ENCODE data around the gene ASMTL. TPM values are rescaled to one million over a fixed set of nuclear protein-coding genes. Genes with fewer than 3 reads are reported as not detected.
"Not testable (repeated sequence)": the region's sequence is repeated elsewhere in the genome, so short reads cannot be mapped to it uniquely, and the experiment has no call there.

ASMTL gene
- polyA plus RNA-seq (ENCODE audit: insufficient read length in 3 of 3): 10 to 100 TPM; 33.2 to 42.1 (median 37.6) TPM

GRCh38 chrX:1452516-1453394 lies at the start of gene ASMTL:
Gene ASMTL (minus strand): TSS chrX:1452909. CDS start chrX:1452840, 69 bp downstream.
- peak; percentile 96 to 97 (median 96) for DNase-seq (ENCODE audit: low read depth in 3 of 3, low spot score in 2 of 3)

- DNase-seq (ENCODE audit: low read depth in 3 of 3, low spot score in 2 of 3): no peak
Observed at GRCh38 chrX:1502241-1502640, 49.5 kb upstream of the ASMTL start.

GRCh38 chrX:1500701-1501624 lies 48.3 kb upstream of the ASMTL start:
- DNase-seq (ENCODE audit: low read depth in 3 of 3, low spot score in 2 of 3): no peak

- no peak for DNase-seq (ENCODE audit: low read depth in 3 of 3, low spot score in 2 of 3)
Observed at GRCh38 chrX:1496076-1496475, 43.4 kb upstream of the ASMTL start.

GRCh38 chrX:1493877-1494510 lies 41.3 kb upstream of the ASMTL start:
- DNase-seq (ENCODE audit: low read depth in 3 of 3, low spot score in 2 of 3): no peak

DNA sequence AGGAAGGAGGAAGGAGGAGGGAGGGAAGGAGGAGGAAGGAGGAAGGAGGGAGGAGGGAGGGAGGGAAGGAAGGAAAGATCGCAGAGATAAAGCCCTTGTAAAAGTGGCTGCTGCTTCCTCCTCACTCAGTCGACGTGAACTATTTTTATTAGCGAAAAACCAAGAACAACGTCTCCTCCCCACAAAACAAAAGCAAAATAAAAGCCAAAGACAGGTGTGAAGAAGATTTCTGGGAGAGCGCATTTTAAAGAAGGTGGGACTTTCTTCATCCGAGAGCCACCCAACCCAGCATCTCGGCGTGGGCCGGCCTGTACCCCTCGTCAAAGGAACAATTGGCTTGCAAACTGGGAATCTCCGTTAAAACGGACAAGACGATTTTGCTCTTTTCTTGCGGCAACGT lies 40.7 kb upstream of the ASMTL start:
- no peak for DNase-seq (ENCODE audit: low read depth in 3 of 3, low spot score in 2 of 3)

DNA sequence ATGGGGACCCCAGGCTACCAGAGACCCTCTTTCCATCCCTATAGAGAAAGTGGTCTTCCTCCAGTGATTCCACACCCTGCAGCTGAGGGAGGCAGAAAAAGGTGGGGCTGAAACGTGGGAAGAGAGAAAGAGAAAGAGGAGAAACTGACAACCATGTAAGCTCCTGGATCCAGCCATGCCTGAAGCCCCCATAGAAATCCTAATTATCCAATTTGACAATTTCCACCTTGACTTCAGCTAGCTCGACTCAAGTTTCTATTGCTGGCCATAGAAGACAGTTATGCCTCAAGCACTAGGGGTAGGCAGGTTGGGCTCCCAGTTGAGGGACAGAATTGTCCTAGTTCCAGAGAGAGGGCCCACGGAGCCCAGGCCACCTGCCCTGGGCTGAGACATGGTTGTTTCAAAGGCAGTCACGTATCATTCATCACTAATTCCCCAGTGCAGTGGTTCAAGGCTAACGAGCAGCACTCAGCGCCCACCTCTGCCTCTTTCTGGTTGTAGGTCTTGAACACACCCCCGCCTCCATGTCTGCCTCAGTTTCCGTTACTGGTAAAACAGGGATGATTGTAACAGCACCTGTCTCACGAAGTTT lies 39.8 kb upstream of the ASMTL start:
- DNase-seq (ENCODE audit: low read depth in 3 of 3, low spot score in 2 of 3): no peak

DNA sequence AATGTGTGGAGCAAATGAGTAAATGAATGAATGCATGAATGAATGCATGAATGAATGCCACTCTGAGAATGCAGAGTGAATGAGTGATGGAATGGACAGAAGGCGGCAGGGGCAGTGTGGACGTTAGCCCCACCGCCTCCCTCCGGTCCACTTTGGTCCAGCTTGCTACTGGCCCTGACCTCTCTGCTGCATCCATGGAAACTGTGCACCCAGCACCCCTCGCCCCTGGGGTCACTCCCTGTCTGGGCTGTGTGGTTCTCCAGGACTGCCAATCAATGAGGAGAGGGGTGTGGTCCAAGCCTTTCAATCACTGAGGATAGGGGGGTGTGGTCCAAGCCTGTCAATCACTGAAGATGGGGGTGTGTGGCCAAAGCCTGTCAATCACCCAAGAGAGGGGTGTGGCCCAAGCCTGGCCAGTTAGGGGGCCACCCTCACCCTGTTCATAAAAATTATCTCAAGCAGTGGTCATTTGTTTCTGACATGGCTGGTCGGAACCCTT lies 39.2 kb upstream of the ASMTL start:
- no peak for DNase-seq (ENCODE audit: low read depth in 3 of 3, low spot score in 2 of 3)

GRCh38 chrX:1491248-1491647 lies 38.5 kb upstream of the ASMTL start:
- not testable (repeated sequence) for DNase-seq (ENCODE audit: low read depth in 3 of 3, low spot score in 2 of 3)

- not testable (repeated sequence) for DNase-seq (ENCODE audit: low read depth in 3 of 3, low spot score in 2 of 3)
Observed at GRCh38 chrX:1490723-1491122, 38.0 kb upstream of the ASMTL start.

DNA sequence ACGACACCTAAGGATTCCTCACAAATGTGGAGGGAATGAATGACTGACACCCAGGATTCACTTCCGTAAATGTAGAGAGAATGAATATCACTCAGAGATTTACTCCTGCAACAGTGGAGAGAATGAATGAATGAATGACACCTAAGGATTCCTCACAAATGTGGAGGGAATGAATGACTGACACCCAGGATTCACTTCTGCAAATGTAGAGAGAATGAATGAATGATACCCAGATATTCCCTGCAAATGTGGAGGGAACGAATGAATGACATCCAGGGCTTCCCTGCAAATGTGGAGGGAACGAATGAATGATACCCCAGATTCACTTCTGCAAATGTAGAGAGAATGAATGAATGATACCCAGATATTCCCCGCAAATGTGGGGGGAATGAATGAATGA lies 36.6 kb upstream of the ASMTL start:
- DNase-seq (ENCODE audit: low read depth in 3 of 3, low spot score in 2 of 3): not testable (repeated sequence)

GRCh38 chrX:1488745-1489144 lies 36.0 kb upstream of the ASMTL start:
- no peak for DNase-seq (ENCODE audit: low read depth in 3 of 3, low spot score in 2 of 3)

DNA sequence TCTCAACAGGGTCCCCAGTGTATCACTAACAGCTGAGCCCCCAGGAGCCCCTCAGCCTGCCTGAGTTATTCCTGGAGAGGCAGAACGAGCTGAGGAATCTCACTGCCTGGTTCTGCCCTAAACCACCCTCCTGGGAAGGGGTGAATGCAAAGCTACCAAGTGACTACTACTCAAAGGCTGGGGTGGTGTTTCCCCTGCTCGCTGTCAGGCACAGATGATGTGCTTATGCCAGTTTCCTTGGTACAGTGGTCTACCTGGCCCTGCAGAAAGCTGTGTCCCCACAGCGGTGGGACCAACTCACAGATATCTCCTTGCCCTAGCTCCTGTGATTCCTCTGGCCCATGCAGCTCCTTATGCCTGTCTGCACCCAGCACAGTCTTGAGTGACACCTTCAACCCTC lies 35.4 kb upstream of the ASMTL start:
- no peak for DNase-seq (ENCODE audit: low read depth in 3 of 3, low spot score in 2 of 3)

DNA sequence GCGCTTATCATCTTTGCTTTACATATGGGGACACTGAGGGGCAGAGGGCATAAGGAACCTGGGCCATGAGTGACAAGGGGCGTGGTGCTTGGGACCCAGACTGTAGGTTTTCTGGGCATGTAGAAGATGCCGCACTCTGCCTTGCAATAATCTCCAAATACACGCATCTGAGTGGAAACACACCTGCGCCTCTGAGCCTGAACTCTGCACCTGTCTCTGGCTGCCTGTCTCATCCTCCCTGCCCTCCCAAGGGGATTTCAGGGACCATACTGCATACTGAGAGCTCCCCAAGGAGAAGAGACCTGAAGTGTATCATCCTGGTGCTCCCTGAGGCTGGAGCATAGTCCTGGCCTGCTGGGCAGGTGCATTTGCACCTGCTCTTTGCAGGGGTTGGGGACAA lies 34.7 kb upstream of the ASMTL start:
- DNase-seq (ENCODE audit: low read depth in 3 of 3, low spot score in 2 of 3): no peak

GRCh38 chrX:1486749-1487361 lies 34.1 kb upstream of the ASMTL start:
- DNase-seq (ENCODE audit: low read depth in 3 of 3, low spot score in 2 of 3): no peak

DNA sequence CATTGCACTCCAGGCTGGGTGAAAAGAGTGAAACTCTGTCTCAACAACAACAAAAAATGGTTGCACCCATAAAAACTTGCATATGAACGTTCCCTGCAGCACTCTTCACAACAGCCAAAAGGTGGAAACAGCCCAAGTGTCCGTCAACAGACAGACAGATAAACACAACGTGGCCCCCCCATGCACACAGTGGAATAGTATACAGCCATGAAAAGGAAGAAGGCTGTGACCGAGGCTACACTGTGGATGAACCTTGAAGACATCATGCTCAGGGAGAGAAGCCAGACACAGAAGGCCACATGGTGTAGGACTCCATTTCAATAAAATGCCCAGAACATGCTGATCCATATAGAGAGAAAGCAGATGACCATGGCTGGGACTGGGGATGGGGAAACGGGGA lies 33.5 kb upstream of the ASMTL start:
- no peak for DNase-seq (ENCODE audit: low read depth in 3 of 3, low spot score in 2 of 3)

GRCh38 chrX:1485033-1485432 lies 32.3 kb upstream of the ASMTL start:
- no peak for DNase-seq (ENCODE audit: low read depth in 3 of 3, low spot score in 2 of 3)

GRCh38 chrX:1484638-1485019 lies 31.9 kb upstream of the ASMTL start:
- no peak for DNase-seq (ENCODE audit: low read depth in 3 of 3, low spot score in 2 of 3)

GRCh38 chrX:1483843-1484637 lies 31.3 kb upstream of the ASMTL start:
- no peak for DNase-seq (ENCODE audit: low read depth in 3 of 3, low spot score in 2 of 3)
